Measurements from ENCODE around the gene TMEM218. TPM values are rescaled to one million over a fixed set of nuclear protein-coding genes. Genes with fewer than 3 reads are reported as not detected.

TMEM218 gene
- total and polyA plus RNA-seq, 4 donors = 9.9 to 34.7 (median 24.4) TPM

DNA sequence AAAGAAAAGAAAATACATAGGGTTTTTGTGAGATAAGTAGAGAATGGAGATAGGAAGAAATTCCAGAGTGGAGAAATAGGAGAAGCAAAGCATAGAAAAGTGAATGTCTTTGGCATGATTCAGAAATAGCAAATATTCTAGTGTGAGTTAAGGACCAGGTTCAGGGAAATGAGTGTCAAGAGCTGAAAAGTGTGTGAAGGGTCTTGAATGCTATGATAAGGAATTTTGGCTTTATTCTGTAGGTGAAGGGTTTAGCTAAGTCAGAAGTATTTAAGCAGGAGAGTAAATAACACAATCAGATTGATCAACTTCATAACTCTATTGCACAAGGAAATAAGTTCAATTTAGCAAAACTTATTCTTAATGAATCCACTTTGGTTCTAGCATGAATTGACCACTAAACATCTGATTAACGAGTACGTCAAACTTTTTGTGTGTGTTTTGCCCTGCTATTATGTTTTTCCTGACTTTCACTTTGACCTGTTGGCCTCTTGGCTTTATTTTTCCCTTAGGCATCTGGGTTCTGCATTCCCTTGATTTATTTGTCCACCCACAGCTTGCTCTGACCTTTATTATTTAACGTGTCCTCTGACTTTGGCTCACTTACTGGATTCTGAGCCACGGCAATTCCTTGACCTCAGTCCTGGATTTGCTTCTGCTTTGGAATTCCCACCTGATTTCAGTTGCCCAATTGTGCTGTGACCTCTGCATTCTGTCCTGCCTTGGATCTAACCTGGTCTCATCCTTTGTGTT lies 11.9 kb upstream of the TMEM218 start:
- H3K4me3 ChIP-seq (ENCODE audit: low read length in 2 of 2) = no peak overlapping the region
- ATAC-seq (ENCODE audit: low FRiP score) = no peak
- WGBS, 2 donors = 67 to 71% methylated on average over 4 of the region's 4 CpGs

DNA sequence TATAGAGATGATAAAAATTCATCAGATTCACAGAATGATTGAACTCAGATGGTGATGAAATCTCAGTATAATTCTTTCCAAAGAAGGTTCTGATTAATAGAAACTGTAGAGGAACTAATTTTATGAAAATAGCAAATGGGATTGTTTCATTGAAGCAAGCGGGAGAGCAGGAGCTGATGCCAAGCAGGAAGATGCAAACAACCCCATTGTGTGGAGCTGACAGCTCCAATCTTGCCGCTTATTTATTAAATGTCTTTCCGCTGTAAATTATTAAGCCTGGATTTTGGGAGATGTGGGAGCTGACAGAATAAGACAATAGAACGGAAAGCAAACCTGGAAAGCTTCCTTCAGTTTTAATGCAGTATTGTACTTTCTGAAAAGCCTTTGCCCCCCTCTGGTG lies 6.0 kb upstream of the TMEM218 start:
- Histone ChIP-seq H3K27me3 (ENCODE audit: control insufficient read depth in 1 of 2, insufficient read depth in 2 of 2, low read length in 1 of 2) (no peaks in the 10 kb centered on the region), H3K27ac (ENCODE audit: low read depth in 1 of 2, low read length in 2 of 2) (no peak overlapping the region), H3K4me1 (ENCODE audit: control insufficient read depth in 1 of 2, insufficient read depth in 2 of 2, low read length in 2 of 2) (no peaks in the 10 kb centered on the region), H3K9me3 (ENCODE audit: control insufficient read depth, low read length) (no peaks in the 10 kb centered on the region), H3K4me3 (ENCODE audit: low read length in 2 of 2) (no peak overlapping the region), H3K36me3 (ENCODE audit: control insufficient read depth in 1 of 2, insufficient read depth in 2 of 2, low read length in 1 of 2) (no peaks in the 10 kb centered on the region)
- WGBS, 2 donors = 73 to 81% methylated on average over 4 of the region's 4 CpGs
- DNase-seq (no peak), ATAC-seq (ENCODE audit: low FRiP score) (no peak)
- intact Hi-C loops (cut with DNase I) = loop anchor here in 1 of 2 donors (10.0 kb wide), 1 partner anchor 163 kb away; the partner anchor contains the start of gene CCDC15

More for the DNA sequence above, 11.9 kb upstream of the TMEM218 start:
- H3K9me3 ChIP-seq (ENCODE audit: control insufficient read depth, low read length) = no peaks in the 10 kb centered on the region
- intact Hi-C loops (cut with DNase I) = loop anchor here in 1 of 2 donors (5.0 kb wide), 1 partner anchor 39 kb away; the partner anchor contains the start of gene PKNOX2
- no peaks in the 10 kb centered on the region for H3K36me3 ChIP-seq (ENCODE audit: control insufficient read depth in 1 of 2, insufficient read depth in 2 of 2, low read length in 1 of 2)
- no peak for DNase-seq
- H3K27me3 ChIP-seq (ENCODE audit: control insufficient read depth in 1 of 2, insufficient read depth in 2 of 2, low read length in 1 of 2) = no peaks in the 10 kb centered on the region
- no peaks in the 10 kb centered on the region for H3K4me1 ChIP-seq (ENCODE audit: control insufficient read depth in 1 of 2, insufficient read depth in 2 of 2, low read length in 2 of 2)
- H3K27ac ChIP-seq (ENCODE audit: low read depth in 1 of 2, low read length in 2 of 2) = no peak overlapping the region

DNA sequence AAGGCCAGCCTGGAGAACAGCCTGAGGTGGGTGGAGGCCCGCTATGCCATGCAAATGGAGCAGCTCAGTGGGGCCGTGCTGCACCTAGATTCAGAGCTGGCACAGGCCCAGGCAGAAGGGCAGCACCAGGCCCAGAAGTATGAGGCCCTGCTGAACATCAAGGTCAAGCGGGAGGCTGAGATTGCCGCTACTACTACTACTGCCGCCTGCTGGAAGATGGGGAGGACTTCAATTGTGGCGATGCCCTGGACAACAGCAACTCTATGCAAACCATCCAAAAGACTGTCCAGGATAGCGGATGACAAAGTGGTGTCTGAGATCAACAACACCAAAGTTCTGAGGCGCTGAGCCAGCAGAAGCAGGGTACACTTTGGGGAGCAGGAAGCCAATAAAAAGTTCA lies 3.1 kb upstream of the TMEM218 start:
- WGBS, 2 donors = 59 to 66% methylated on average over 8 of the region's 8 CpGs
- H3K27ac ChIP-seq (ENCODE audit: low read depth in 1 of 2, low read length in 2 of 2) = no peak overlapping the region
- DNase-seq (no peak), ATAC-seq (ENCODE audit: low FRiP score) (no peak)
- no peak overlapping the region for H3K4me3 ChIP-seq (ENCODE audit: low read length in 2 of 2)
- no peaks in the 10 kb centered on the region for H3K9me3 ChIP-seq (ENCODE audit: control insufficient read depth, low read length)
- no peaks in the 10 kb centered on the region for H3K36me3 ChIP-seq (ENCODE audit: control insufficient read depth in 1 of 2, insufficient read depth in 2 of 2, low read length in 1 of 2)
- intact Hi-C loops (cut with DNase I) = loop anchor here (5.0 to 10.0 kb wide), 3 partner anchors 160 to 478 kb away; partner anchors contain the start of genes CCDC15 (in 1 of the 2), EI24 (in 1 of the 2) and STT3A (in 1 of the 2)
- no peaks in the 10 kb centered on the region for H3K27me3 ChIP-seq (ENCODE audit: control insufficient read depth in 1 of 2, insufficient read depth in 2 of 2, low read length in 1 of 2)
- H3K4me1 ChIP-seq (ENCODE audit: control insufficient read depth in 1 of 2, insufficient read depth in 2 of 2, low read length in 2 of 2) = peaks cover 0 to 3% of the 10 kb centered on the region in 2 donors

DNA sequence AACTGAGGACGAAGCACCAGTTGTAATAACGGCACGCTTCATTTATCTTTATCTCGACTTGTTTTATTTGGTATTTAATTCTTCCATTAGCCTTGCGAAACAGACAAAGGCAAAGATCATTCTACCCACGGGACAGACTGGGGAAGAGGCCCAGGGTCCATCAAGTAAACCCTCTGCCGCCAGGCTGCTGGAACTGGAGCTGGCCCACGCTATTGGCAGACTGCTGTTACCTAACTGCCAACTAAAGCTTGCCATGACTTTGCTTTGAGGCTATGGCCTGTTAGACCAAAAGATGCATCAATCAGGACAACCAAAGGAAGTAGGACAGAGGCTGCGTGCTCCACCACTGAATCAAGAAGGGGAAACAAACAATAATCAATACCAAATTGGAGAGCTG lies 780 bp upstream of the TMEM218 start:
- DNase-seq = no peak
- 76 to 80% methylated on average over 9 of the region's 9 CpGs for WGBS, 2 donors
- intact Hi-C loops (cut with DNase I) = loop anchor here (5.0 to 10.0 kb wide), 3 partner anchors 157 to 480 kb away; partner anchors contain the start of genes CCDC15 (in 1 of the 2), EI24 (in 1 of the 2) and STT3A (in 1 of the 2)

DNA sequence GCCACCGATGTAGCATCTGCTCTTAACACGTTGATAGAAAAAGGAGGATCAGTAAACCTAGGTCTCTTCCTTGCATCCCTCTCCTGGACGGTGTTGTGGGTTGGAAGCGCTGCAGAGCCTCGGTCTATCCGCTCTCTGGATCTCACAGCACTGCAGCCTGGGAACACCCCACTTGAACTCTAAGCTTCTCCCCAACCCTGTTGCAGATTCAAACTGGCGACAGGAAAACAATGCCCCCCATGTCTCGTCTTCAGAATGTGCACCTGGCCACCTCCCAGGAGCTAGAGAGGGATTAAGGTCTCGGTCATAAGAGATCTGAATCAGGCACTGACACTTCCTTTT lies 454 bp downstream of the TMEM218 start:
- Histone ChIP-seq H3K27me3 (ENCODE audit: control insufficient read depth in 1 of 2, insufficient read depth in 2 of 2, low read length in 1 of 2) (no peaks in the 10 kb centered on the region), H3K4me1 (ENCODE audit: control insufficient read depth in 1 of 2, insufficient read depth in 2 of 2, low read length in 2 of 2) (peaks cover 0 to 3% of the 10 kb centered on the region in 2 donors), H3K27ac (ENCODE audit: low read depth in 1 of 2, low read length in 2 of 2) (peak overlapping the region in 1 of 2 donors; percentile 8), H3K9me3 (ENCODE audit: control insufficient read depth, low read length) (no peaks in the 10 kb centered on the region), H3K4me3 (ENCODE audit: low read length in 2 of 2) (peak overlapping the region; percentile 67 to 78), H3K36me3 (ENCODE audit: control insufficient read depth in 1 of 2, insufficient read depth in 2 of 2, low read length in 1 of 2) (no peaks in the 10 kb centered on the region)
- intact Hi-C loops (cut with DNase I) = loop anchor here (5.0 to 10.0 kb wide), 3 partner anchors 156 to 481 kb away; partner anchors contain the start of genes CCDC15 (in 1 of the 2), EI24 (in 1 of the 2) and STT3A (in 1 of the 2)
- WGBS, 2 donors = 0 to 1% methylated on average over 9 of the region's 9 CpGs
- DNase-seq (no peak), ATAC-seq (ENCODE audit: low FRiP score) (peak; percentile 35)

More for the DNA sequence above, 780 bp upstream of the TMEM218 start:
- Histone ChIP-seq H3K36me3 (ENCODE audit: control insufficient read depth in 1 of 2, insufficient read depth in 2 of 2, low read length in 1 of 2) (no peaks in the 10 kb centered on the region), H3K4me3 (ENCODE audit: low read length in 2 of 2) (no peak overlapping the region), H3K27ac (ENCODE audit: low read depth in 1 of 2, low read length in 2 of 2) (no peak overlapping the region), H3K27me3 (ENCODE audit: control insufficient read depth in 1 of 2, insufficient read depth in 2 of 2, low read length in 1 of 2) (no peaks in the 10 kb centered on the region), H3K4me1 (ENCODE audit: control insufficient read depth in 1 of 2, insufficient read depth in 2 of 2, low read length in 2 of 2) (peaks cover 0 to 3% of the 10 kb centered on the region in 2 donors), H3K9me3 (ENCODE audit: control insufficient read depth, low read length) (no peaks in the 10 kb centered on the region)
- no peak for ATAC-seq (ENCODE audit: low FRiP score)

DNA sequence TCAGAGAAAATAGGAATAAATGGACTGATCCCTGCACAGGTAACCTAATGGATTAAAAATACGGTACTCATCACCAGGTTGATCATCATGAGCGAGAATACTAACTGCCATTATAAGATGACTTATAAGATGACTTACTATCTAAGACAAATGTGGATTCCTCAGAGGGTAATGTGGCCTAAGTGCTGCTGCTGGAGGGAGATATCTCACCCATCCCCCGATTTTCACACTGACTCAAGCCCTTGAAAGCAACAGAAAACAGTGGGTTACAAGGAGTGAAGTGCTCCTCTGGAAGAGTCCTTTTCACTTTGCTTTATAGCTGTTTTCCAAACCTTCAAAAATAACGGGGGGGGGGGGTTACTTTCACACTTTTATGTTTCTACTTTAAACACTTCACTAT lies 920 bp downstream of the TMEM218 start:
- DNase-seq = no peak
- no peak overlapping the region for H3K27ac ChIP-seq (ENCODE audit: low read depth in 1 of 2, low read length in 2 of 2)
- intact Hi-C loops (cut with DNase I) = loop anchor here (5.0 to 10.0 kb wide), 3 partner anchors 156 to 482 kb away; partner anchors contain the start of genes CCDC15 (in 1 of the 2), EI24 (in 1 of the 2) and STT3A (in 1 of the 2)

DNA sequence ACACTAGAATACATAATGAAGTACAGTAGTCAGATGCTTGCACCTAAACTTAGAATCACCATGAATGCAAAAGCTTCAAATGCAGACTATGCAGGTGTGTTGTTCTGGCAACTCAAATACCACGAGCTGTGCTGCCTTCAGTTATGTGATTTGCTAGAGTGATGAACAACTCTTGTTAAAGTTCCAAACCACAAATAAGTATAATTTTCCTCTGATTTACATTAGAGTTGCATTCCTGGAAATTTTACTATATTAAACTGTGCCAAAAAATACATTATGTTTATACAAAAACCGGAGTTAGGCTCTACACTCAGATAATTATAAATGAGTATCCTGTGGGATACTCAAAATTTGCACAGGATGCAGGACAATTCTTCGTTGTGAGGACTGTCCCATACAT lies 3.0 kb downstream of the TMEM218 start:
- DNase-seq (no peak), ATAC-seq (ENCODE audit: low FRiP score) (no peak)
- H3K36me3 ChIP-seq (ENCODE audit: control insufficient read depth in 1 of 2, insufficient read depth in 2 of 2, low read length in 1 of 2) = no peaks in the 10 kb centered on the region
- no peak overlapping the region for H3K4me3 ChIP-seq (ENCODE audit: low read length in 2 of 2)
- intact Hi-C loops (cut with DNase I) = no loop called here
- H3K27me3 ChIP-seq (ENCODE audit: control insufficient read depth in 1 of 2, insufficient read depth in 2 of 2, low read length in 1 of 2) = no peaks in the 10 kb centered on the region
- H3K4me1 ChIP-seq (ENCODE audit: control insufficient read depth in 1 of 2, insufficient read depth in 2 of 2, low read length in 2 of 2) = peaks cover 0 to 3% of the 10 kb centered on the region in 2 donors
- H3K9me3 ChIP-seq (ENCODE audit: control insufficient read depth, low read length) = no peaks in the 10 kb centered on the region
- H3K27ac ChIP-seq (ENCODE audit: low read depth in 1 of 2, low read length in 2 of 2) = no peak overlapping the region
- WGBS, 2 donors = 45 to 49% methylated on average over 3 of the region's 3 CpGs

More for the DNA sequence above, 920 bp downstream of the TMEM218 start:
- no peaks in the 10 kb centered on the region for H3K36me3 ChIP-seq (ENCODE audit: control insufficient read depth in 1 of 2, insufficient read depth in 2 of 2, low read length in 1 of 2)
- no peak for ATAC-seq (ENCODE audit: low FRiP score)
- H3K4me1 ChIP-seq (ENCODE audit: control insufficient read depth in 1 of 2, insufficient read depth in 2 of 2, low read length in 2 of 2) = peaks cover 0 to 3% of the 10 kb centered on the region in 2 donors
- no peaks in the 10 kb centered on the region for H3K27me3 ChIP-seq (ENCODE audit: control insufficient read depth in 1 of 2, insufficient read depth in 2 of 2, low read length in 1 of 2)
- H3K4me3 ChIP-seq (ENCODE audit: low read length in 2 of 2) = peak overlapping the region in 1 of 2 donors; percentile 78
- no peaks in the 10 kb centered on the region for H3K9me3 ChIP-seq (ENCODE audit: control insufficient read depth, low read length)
- 56% methylated on average over 4 of the region's 4 CpGs for WGBS, 2 donors

DNA sequence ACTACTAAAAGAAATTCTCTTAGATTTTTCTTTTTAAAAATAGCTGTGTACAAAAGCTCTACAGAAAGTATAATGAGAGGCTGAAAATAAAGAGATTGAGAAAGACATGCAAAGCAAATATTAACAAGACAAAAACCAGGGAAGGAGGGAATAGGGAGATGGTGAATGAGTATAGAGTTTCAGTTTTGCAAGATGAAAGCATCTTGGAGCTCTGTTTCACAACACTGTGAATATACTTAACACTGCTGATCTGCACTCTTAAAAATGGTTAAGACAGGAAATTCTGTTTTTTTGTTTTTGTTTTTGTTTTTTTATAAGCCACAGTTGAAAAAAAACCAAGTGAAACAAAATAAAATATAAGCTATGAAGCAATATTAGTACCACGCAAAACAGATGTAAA lies 5.5 kb downstream of the TMEM218 start:
- H3K9me3 ChIP-seq (ENCODE audit: control insufficient read depth, low read length) = no peaks in the 10 kb centered on the region
- intact Hi-C loops (cut with DNase I) = no loop called here
- DNase-seq (no peak), ATAC-seq (ENCODE audit: low FRiP score) (no peak)
- no peaks in the 10 kb centered on the region for H3K27me3 ChIP-seq (ENCODE audit: control insufficient read depth in 1 of 2, insufficient read depth in 2 of 2, low read length in 1 of 2)
- H3K4me1 ChIP-seq (ENCODE audit: control insufficient read depth in 1 of 2, insufficient read depth in 2 of 2, low read length in 2 of 2) = peaks cover 0 to 3% of the 10 kb centered on the region in 2 donors
- WGBS, 2 donors = 0 to 97% methylated on average over 1 of the region's 1 CpG
- no peak overlapping the region for H3K4me3 ChIP-seq (ENCODE audit: low read length in 2 of 2)
- H3K27ac ChIP-seq (ENCODE audit: low read depth in 1 of 2, low read length in 2 of 2) = no peak overlapping the region
- peaks cover 0 to 1% of the 10 kb centered on the region in 2 donors for H3K36me3 ChIP-seq (ENCODE audit: control insufficient read depth in 1 of 2, insufficient read depth in 2 of 2, low read length in 1 of 2)
